ENCODE measurements around the gene KLHL14. TPM values are rescaled to one million over a fixed set of nuclear protein-coding genes. Genes with fewer than 3 reads are reported as not detected.

Gene KLHL14
- total RNA-seq, 1 donor from 2014 or later, result 7.0 TPM

- peaks cover 23% of the 10 kb centered on the region for H3K4me1 Mint-ChIP-seq (ENCODE audit: low read depth)
Measured at GRCh38 chr18:32773382-32773712, 524 bp upstream of the KLHL14 start.

DNA sequence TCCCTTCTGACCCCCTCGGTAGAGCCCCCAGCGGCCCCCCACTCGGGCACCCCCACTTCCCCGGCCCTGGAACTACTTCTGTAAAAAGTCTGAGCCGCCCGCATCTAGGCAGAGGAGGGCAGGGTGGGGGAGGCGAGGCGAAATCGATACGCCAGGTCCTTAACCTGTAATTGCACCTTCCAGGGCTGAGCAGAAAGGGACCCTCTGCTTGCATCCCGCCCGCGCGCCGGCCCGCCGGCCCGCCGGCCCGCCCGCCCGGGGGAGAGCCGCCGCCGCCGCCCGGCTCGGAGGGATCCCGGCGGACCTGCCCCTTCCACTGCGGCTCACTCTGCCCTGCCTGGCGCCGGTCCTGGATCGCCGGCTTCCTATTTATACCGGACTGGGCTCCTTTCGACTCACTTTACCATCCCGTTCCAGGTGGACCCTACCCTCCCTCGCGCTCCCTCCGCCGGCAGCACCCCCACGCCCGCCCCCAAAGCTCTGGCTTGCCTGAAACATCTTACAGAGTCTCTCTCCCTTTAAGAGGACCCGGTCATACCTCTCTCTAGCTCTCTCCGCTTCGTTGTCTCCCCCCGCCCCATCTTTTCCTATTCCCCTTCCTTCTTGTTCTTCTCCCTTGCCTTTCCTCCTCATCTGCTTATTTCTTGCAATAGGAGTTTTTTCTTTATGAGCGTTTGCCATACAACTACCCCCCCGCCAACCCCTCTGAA is 797 bp downstream of the KLHL14 start:
- H3K27ac Mint-ChIP-seq, result peak overlapping the region; percentile 85
- no peaks in the 10 kb centered on the region for H3K36me3 Mint-ChIP-seq (ENCODE audit: insufficient read depth)
- TF ChIP-seq, protein P1, sequence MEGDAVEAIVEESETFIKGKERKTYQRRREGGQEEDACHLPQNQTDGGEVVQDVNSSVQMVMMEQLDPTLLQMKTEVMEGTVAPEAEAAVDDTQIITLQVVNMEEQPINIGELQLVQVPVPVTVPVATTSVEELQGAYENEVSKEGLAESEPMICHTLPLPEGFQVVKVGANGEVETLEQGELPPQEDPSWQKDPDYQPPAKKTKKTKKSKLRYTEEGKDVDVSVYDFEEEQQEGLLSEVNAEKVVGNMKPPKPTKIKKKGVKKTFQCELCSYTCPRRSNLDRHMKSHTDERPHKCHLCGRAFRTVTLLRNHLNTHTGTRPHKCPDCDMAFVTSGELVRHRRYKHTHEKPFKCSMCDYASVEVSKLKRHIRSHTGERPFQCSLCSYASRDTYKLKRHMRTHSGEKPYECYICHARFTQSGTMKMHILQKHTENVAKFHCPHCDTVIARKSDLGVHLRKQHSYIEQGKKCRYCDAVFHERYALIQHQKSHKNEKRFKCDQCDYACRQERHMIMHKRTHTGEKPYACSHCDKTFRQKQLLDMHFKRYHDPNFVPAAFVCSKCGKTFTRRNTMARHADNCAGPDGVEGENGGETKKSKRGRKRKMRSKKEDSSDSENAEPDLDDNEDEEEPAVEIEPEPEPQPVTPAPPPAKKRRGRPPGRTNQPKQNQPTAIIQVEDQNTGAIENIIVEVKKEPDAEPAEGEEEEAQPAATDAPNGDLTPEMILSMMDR (IDR thresholded peaks at IDR 0.05; ENCODE audit: unreplicated experiment), result no peak
- DNase-seq (ENCODE audit: low spot score, unreplicated experiment), result peak; percentile 53
- H3K4me3 Mint-ChIP-seq (ENCODE audit: low read depth), result peak overlapping the region; percentile 74
- H3K4me1 Mint-ChIP-seq (ENCODE audit: low read depth), result peaks cover 26% of the 10 kb centered on the region
- H3K27me3 Mint-ChIP-seq, result peaks cover 6% of the 10 kb centered on the region
- H3K9me3 Mint-ChIP-seq (ENCODE audit: low read depth), result no peaks in the 10 kb centered on the region

More at GRCh38 chr18:32773382-32773712, 524 bp upstream of the KLHL14 start:
- TF ChIP-seq, protein P1 (IDR thresholded peaks at IDR 0.05; ENCODE audit: unreplicated experiment), result no peak
- DNase-seq (ENCODE audit: low spot score, unreplicated experiment), result no peak
- Mint-ChIP-seq H3K36me3 (ENCODE audit: insufficient read depth) (no peaks in the 10 kb centered on the region), H3K9me3 (ENCODE audit: low read depth) (no peaks in the 10 kb centered on the region), H3K4me3 (ENCODE audit: low read depth) (peak overlapping the region; percentile 44), H3K27me3 (peaks cover 6% of the 10 kb centered on the region), H3K27ac (no peak overlapping the region)

- H3K4me1 Mint-ChIP-seq (ENCODE audit: low read depth), result peaks cover 26% of the 10 kb centered on the region
- peak overlapping the region; percentile 93 for H3K4me3 Mint-ChIP-seq (ENCODE audit: low read depth)
- no peaks in the 10 kb centered on the region for H3K9me3 Mint-ChIP-seq (ENCODE audit: low read depth)
- TF ChIP-seq, protein P1 (IDR thresholded peaks at IDR 0.05; ENCODE audit: unreplicated experiment), result no peak
- H3K27me3 Mint-ChIP-seq, result peaks cover 6% of the 10 kb centered on the region
- H3K36me3 Mint-ChIP-seq (ENCODE audit: insufficient read depth), result no peaks in the 10 kb centered on the region
- peak; percentile 19 for DNase-seq (ENCODE audit: low spot score, unreplicated experiment)
- peak overlapping the region; percentile 88 for H3K27ac Mint-ChIP-seq
Measured at GRCh38 chr18:32771169-32771751, 1.6 kb downstream of the KLHL14 start.

GRCh38 chr18:32770666-32771168 is 2.1 kb downstream of the KLHL14 start:
- Mint-ChIP-seq H3K4me1 (ENCODE audit: low read depth) (peaks cover 26% of the 10 kb centered on the region), H3K27ac (peak overlapping the region; percentile 88), H3K4me3 (ENCODE audit: low read depth) (peak overlapping the region; percentile 93), H3K27me3 (peaks cover 6% of the 10 kb centered on the region), H3K36me3 (ENCODE audit: insufficient read depth) (no peaks in the 10 kb centered on the region), H3K9me3 (ENCODE audit: low read depth) (no peaks in the 10 kb centered on the region)
- TF ChIP-seq, protein P1 (IDR thresholded peaks at IDR 0.05; ENCODE audit: unreplicated experiment), result no peak
- DNase-seq (ENCODE audit: low spot score, unreplicated experiment), result no peak

DNA sequence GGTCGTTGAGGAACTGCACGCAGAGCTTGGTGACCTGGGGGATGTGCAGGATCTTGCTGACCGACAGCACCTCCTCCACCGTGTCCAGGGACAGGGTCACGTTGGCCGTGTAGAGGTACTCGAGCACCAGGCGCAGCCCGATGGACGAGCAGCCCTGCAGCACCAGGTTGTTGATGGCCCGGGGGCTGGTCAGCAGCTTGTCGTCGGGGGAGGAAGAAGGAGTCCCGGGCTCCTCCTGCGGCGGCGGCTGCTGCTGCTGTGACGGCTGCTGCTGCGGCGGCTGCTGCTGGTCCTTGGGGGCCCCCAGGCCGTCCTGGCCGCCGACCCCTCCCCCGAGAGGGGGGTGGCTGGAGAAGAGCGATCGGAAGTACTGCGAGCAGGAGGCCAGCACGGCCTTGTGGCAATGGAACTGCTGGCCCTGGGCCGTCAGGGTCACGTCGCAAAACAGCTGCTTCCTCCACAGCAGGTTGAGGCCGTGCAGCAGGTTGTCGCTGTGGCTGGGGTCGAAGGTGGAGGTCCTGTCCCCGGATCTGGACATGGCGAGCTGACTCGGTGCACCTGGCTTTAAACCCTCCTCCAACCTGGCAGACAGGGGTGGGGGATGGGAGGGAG is 2.7 kb downstream of the KLHL14 start:
- no peaks in the 10 kb centered on the region for H3K9me3 Mint-ChIP-seq (ENCODE audit: low read depth)
- H3K27me3 Mint-ChIP-seq, result peaks cover 6% of the 10 kb centered on the region
- TF ChIP-seq, protein P1 (IDR thresholded peaks at IDR 0.05; ENCODE audit: unreplicated experiment), result no peak
- peak overlapping the region; percentile 93 for H3K4me3 Mint-ChIP-seq (ENCODE audit: low read depth)
- no peaks in the 10 kb centered on the region for H3K36me3 Mint-ChIP-seq (ENCODE audit: insufficient read depth)
- H3K27ac Mint-ChIP-seq, result peak overlapping the region; percentile 88
- DNase-seq (ENCODE audit: low spot score, unreplicated experiment), result peak; percentile 19
- peaks cover 26% of the 10 kb centered on the region for H3K4me1 Mint-ChIP-seq (ENCODE audit: low read depth)
